GM18508 (cell line): Measurements from ENCODE around the gene ERCC6L.
"Not testable (repeated sequence)": the region's sequence is repeated elsewhere in the genome, so short reads cannot be mapped to it uniquely, and the experiment has no call there.

Experiments used
- ATAC-seq: cut with Tn5 transposase; IDR thresholded peaks from one replicate; pipeline ENCODE4 v1.9.1; 2021; ENCODE audit warnings: moderate number of reproducible peaks; ENCODE audit not compliant: insufficient read depth, unreplicated experiment

The ERCC6L gene

GRCh38 chrX:72176289-72176688 is 62.5 kb downstream of the ERCC6L start:
- ATAC-seq = not testable (repeated sequence)

GRCh38 chrX:72169008-72169728 is 69.7 kb downstream of the ERCC6L start:
- no peak for ATAC-seq

- no peak for ATAC-seq
Measured at GRCh38 chrX:72165551-72165950, 73.3 kb downstream of the ERCC6L start.

GRCh38 chrX:72159769-72160168 is 79.1 kb downstream of the ERCC6L start:
- ATAC-seq = no peak

- ATAC-seq = no peak
Measured at GRCh38 chrX:72158773-72159172, 80.1 kb downstream of the ERCC6L start.
